RWPE1 (cell line): ENCODE measurements around the gene CHRM1.

Experiments used
- CTCF ChIA-PET: fragments of 350-600 bp; sonication (Branson Sonifier 250); formaldehyde crosslinking; extraction: SDS; loops from one replicate; lab custom pipeline; 2021; lab: Yijun Ruan, JAX
- POLR2A ChIA-PET: fragments of 400-600 bp; formaldehyde crosslinking; extraction: SDS; loops from one replicate; lab custom pipeline; 2020; ENCODE audit warnings: antibody characterized with exemption; ENCODE audit not compliant: low non-redundant PET; lab: Yijun Ruan, JAX
- DNase-seq: peaks from one replicate; pipeline ENCODE4 v3.0.0; 2012; ENCODE audit warnings: low spot score
- H3K27ac ChIP-seq: fragments of 450-650 bp; 2 replicates; pipeline ENCODE4 v1.5.1; 2017
- CTCF ChIP-seq: fragments of 450-650 bp; conservative IDR thresholded peaks from 2 replicates; pipeline ENCODE4 v1.5.1; 2017; ENCODE audit warnings: low read depth, mild to moderate bottlenecking

Gene CHRM1

GRCh38 chr11:62921201-62921572 lies at the start of gene CHRM1:
Gene CHRM1, minus strand, starts transcription at chr11:62921363. Its CDS starts 10,263 bp downstream, at chr11:62911100.
- peak within 1 kb of the TSS; percentile 47 for H3K27ac ChIP-seq
- no peak for DNase-seq
- CTCF ChIA-PET: interaction anchor here (0.6 to 1.1 kb wide), 2 partner anchors 34 to 103 kb away, joined by 3 read pairs; no protein-coding TSS in a partner anchor
- no peak for TF ChIP-seq CTCF
- POLR2A ChIA-PET: no interaction called here

- no peak overlapping the region for H3K27ac ChIP-seq
- no peak for TF ChIP-seq CTCF
- no peak for DNase-seq
- CTCF ChIA-PET: interaction anchor here (0.6 kb wide), 2 partner anchors 16 to 39 kb away, joined by 3 to 4 read pairs; no protein-coding TSS in a partner anchor
- POLR2A ChIA-PET: no interaction called here
These were observed 44.4 kb upstream of the CHRM1 start for GRCh38 chr11:62965574-62965973.

- H3K27ac ChIP-seq: no peak overlapping the region
- TF ChIP-seq CTCF: no peak
- no peak for DNase-seq
- POLR2A ChIA-PET: no interaction called here
- CTCF ChIA-PET: interaction anchor here (0.5 to 1.1 kb wide), 2 partner anchors 267 to 735 kb away, joined by 3 read pairs; no protein-coding TSS in a partner anchor
These were observed 41.2 kb upstream of the CHRM1 start for GRCh38 chr11:62962391-62962790.

GRCh38 chr11:62961017-62961570 lies 39.9 kb upstream of the CHRM1 start:
- ChIA-PET POLR2A (no interaction called here), CTCF (no interaction called here)
- TF ChIP-seq CTCF: no peak
- no peak for DNase-seq
- no peak overlapping the region for H3K27ac ChIP-seq

- DNase-seq: no peak
- ChIA-PET POLR2A (no interaction called here), CTCF (interaction anchor here (0.9 kb wide), 1 partner anchor 54 kb away, joined by 3 read pairs; no protein-coding TSS in a partner anchor)
- no peak for TF ChIP-seq CTCF
- H3K27ac ChIP-seq: no peak overlapping the region
These were observed 38.3 kb upstream of the CHRM1 start for GRCh38 chr11:62959422-62959980.

GRCh38 chr11:62958547-62959421 lies 37.6 kb upstream of the CHRM1 start:
- ChIA-PET CTCF (interaction anchor here (0.9 kb wide), 1 partner anchor 53 kb away, joined by 3 read pairs; no protein-coding TSS in a partner anchor), POLR2A (interaction anchor here (0.7 kb wide), 1 partner anchor 14 kb away, joined by 3 read pairs; no protein-coding TSS in a partner anchor)
- no peak for TF ChIP-seq CTCF
- no peak overlapping the region for H3K27ac ChIP-seq
- no peak for DNase-seq
